Muscle layer of colon (tissue), 2 donors: ENCODE measurements around the gene RP9.

ENCODE experiments used
- H3K27ac ChIP-seq: one replicate; pipeline ENCODE4 v1.7.0; 2013; ENCODE audit warnings: low read depth, mild to moderate bottlenecking, low read length, moderate library complexity
- H3K27me3 ChIP-seq, 2 donors: one replicate each; pipeline ENCODE4 v1.7.0; 2013; ENCODE audit warnings: low read length in 2 of 2, mild to moderate bottlenecking in 2 of 2; ENCODE audit not compliant: insufficient read depth in 2 of 2, control insufficient read depth in 1 of 2
- H3K36me3 ChIP-seq: one replicate; pipeline ENCODE4 v1.7.0; 2013; ENCODE audit warnings: mild to moderate bottlenecking, low read length; ENCODE audit not compliant: insufficient read depth
- H3K4me1 ChIP-seq: one replicate; pipeline ENCODE4 v1.7.0; 2013; ENCODE audit warnings: mild to moderate bottlenecking, low read length; ENCODE audit not compliant: insufficient read depth
- H3K4me3 ChIP-seq, 2 donors: one replicate each; pipeline ENCODE4 v1.7.0; 2013; ENCODE audit warnings: low read length in 2 of 2, low read depth in 1 of 2, mild to moderate bottlenecking in 1 of 2, moderate library complexity in 1 of 2
- H3K9ac ChIP-seq: one replicate; pipeline ENCODE4 v1.7.0; 2013; ENCODE audit warnings: low read length
- H3K9me3 ChIP-seq: one replicate; pipeline ENCODE4 v1.7.0; 2013; ENCODE audit warnings: mild to moderate bottlenecking, low read length
- donor health status: abdominal sarcoma.
- donor health status: Adenocarcinoma of cecum.

The RP9 gene, protein sequence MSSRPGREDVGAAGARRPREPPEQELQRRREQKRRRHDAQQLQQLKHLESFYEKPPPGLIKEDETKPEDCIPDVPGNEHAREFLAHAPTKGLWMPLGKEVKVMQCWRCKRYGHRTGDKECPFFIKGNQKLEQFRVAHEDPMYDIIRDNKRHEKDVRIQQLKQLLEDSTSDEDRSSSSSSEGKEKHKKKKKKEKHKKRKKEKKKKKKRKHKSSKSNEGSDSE

DNA sequence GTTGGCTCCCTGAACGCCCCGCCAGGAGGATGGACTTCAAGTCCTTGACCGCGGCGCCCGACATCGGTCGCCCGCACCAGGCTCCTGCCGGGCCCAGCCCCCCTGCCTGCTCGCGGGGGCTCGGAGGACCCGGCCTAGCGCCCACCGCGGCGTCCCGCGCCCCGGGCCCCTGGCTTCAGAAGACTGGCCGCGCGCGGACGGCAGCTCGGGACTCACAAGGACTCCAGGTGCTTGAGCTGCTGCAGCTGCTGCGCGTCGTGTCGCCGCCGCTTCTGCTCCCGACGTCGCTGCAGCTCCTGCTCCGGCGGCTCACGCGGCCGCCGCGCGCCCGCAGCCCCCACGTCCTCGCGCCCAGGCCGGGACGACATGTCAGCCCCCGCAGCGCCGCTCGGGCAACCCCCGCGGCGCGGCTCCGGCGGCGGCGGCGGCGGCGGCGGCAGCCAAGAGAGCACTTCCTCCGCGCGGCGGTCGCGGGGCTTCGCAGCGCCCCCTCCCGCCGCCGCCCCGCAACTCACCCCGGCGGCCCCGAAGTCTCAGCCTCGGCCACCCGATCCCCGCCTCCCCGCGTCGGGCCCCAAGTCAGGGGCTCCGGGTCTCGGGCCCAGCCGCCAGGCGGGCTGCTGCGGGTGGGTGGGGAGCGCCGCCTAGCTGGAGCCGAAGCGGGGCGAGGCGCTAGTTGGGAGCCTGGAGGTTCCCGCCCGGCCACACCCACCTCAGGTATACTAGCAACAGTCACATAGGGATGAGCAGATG is at the start of gene RP9:
TSS of gene RP9 (minus strand) at position 400 of the 753 bp plus-strand sequence. CDS start at position 368, 32 bp downstream.
- Histone ChIP-seq H3K27me3 (no peaks in the 10 kb centered on the region), H3K9me3 (no peaks in the 10 kb centered on the region), H3K36me3 (no peaks in the 10 kb centered on the region), H3K27ac (peak within 1 kb of the TSS; percentile 80), H3K9ac (peak within 1 kb of the TSS; percentile 94), H3K4me3 (peak within 1 kb of the TSS; percentile 79 to 84), H3K4me1 (peaks cover 30% of the 10 kb centered on the region)

DNA sequence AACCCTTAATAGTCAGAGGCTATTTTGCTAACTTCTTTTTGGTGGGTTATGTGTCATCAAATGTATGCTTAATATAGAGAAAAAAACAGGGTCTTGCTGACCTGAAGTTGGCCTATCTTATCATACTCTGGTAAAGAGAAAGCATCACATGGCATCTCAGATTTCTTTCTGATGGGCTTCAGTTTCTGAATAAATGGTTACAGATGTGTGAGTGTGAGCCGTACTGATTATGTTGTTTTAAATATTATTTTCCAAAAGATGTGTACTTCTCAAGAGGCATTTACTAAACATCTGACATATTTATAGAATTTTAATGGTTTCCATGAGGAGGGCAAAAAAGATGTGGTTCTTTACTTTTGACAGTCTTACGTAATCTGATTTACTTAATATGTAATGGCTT is 48.6 kb upstream of the RP9 start:
- no peak overlapping the region for H3K9ac ChIP-seq
- no peaks in the 10 kb centered on the region for H3K9me3 ChIP-seq
- no peaks in the 10 kb centered on the region for H3K27me3 ChIP-seq
- peaks cover 9% of the 10 kb centered on the region for H3K4me1 ChIP-seq
- H3K36me3 ChIP-seq, result no peaks in the 10 kb centered on the region
- no peak overlapping the region for H3K27ac ChIP-seq
- no peak overlapping the region for H3K4me3 ChIP-seq

DNA sequence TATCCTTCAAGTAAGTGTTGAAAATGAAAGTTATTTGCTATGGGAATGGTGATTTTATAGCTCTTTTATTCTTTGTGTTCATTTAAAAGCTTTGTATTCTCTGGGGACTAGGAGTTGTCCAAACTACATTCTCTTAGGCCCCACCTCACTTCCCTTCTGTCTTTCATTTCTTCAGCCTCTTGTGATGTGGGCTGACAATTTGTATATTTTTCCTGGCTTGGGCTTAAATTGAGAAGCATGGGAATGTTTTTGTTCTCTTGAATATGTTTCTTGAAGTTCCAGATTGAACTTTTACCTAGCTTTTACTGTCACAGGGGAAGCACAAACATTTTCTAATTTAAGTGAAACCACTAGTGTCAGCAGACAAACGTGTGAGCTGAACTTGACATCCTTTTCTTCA is 48.1 kb upstream of the RP9 start:
- H3K4me3 ChIP-seq, result no peak overlapping the region
- no peak overlapping the region for H3K9ac ChIP-seq
- H3K27me3 ChIP-seq, result no peaks in the 10 kb centered on the region
- H3K36me3 ChIP-seq, result no peaks in the 10 kb centered on the region
- H3K27ac ChIP-seq, result no peak overlapping the region
- H3K9me3 ChIP-seq, result no peaks in the 10 kb centered on the region
- peaks cover 9% of the 10 kb centered on the region for H3K4me1 ChIP-seq

DNA sequence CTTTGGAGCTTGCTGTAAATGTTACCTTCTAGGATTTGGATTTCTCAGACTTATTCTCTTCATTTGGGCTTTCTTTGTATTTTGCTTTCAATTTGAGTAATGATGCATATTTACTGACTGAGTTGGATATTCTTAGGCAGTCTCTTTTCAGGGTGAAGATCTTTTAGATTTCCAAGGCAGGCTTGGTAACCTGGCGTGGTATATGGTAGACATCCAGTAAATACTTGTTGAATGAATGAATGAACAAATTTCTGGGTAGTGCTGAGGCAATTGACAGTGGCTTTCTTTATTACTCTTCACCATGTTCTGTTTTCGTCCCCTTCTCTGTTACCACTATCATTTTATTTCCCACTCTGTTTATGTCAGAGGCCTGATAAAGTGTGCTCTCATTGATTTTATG is 47.2 kb upstream of the RP9 start:
- Histone ChIP-seq H3K36me3 (no peaks in the 10 kb centered on the region), H3K9ac (no peak overlapping the region), H3K27me3 (no peaks in the 10 kb centered on the region), H3K9me3 (no peaks in the 10 kb centered on the region), H3K27ac (no peak overlapping the region), H3K4me3 (no peak overlapping the region), H3K4me1 (peaks cover 9% of the 10 kb centered on the region)

DNA sequence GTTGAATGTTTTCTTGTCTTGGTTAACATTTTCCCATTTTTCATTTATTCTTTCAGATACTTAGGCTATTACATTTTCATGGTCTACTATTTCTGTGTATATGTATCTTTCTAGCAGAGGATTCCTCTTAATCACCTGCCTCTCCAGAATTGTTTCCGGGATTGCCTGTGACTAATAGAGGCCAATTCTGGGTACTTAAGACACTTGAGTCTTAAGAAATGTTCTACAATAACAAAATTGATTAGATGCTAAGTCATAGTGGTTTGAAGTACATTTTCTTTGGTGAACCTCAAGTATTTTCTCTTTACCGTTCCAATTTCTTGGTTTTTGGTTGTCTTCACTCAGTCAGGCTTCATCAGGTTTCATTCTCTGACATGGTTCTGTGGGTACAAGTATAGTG is 46.6 kb upstream of the RP9 start:
- Histone ChIP-seq H3K36me3 (no peaks in the 10 kb centered on the region), H3K4me1 (peaks cover 9% of the 10 kb centered on the region), H3K4me3 (no peak overlapping the region), H3K9me3 (no peaks in the 10 kb centered on the region), H3K27me3 (no peaks in the 10 kb centered on the region), H3K9ac (no peak overlapping the region), H3K27ac (no peak overlapping the region)

DNA sequence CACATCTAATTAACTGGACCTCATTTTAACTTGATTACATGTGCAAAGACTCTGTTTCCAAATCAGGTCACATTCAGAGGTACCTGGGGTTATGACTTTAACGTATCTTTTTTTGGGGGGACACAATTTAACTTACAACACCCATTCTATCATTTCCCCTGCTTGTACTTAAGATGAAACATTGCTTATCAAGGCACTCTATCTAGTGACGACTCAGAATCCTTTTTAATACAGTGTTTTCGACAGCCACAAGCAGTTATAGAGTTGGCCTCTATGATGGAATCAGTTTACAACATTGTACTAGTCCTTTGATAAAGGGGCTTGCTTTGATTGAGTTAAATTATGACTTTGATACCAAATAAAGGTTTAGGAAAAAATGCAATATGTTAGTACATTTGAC is 42.9 kb upstream of the RP9 start:
- no peaks in the 10 kb centered on the region for H3K27me3 ChIP-seq
- H3K9ac ChIP-seq, result no peak overlapping the region
- H3K4me1 ChIP-seq, result peaks cover 6% of the 10 kb centered on the region
- H3K9me3 ChIP-seq, result no peaks in the 10 kb centered on the region
- H3K27ac ChIP-seq, result no peak overlapping the region
- H3K36me3 ChIP-seq, result no peaks in the 10 kb centered on the region
- H3K4me3 ChIP-seq, result no peak overlapping the region

DNA sequence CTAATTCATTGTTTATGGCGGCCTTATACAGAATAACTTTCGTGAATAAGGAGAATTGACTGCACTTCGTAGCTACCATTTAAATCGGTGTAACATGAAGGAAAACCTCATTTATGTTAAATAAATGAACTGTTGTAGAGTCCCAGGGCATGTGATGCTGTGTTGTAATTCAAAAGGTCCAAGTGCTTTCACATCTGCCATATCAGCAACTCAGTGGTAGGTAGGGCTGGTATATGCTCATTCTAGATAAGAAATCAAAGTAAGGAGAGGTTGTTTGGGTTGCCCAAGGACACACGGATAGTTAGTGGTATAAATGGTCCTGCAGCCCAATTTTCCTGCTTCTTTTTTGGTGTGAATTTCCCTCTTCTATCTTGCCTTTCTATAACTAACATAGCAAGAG is 36.0 kb upstream of the RP9 start:
- no peak overlapping the region for H3K27ac ChIP-seq
- H3K27me3 ChIP-seq, result no peaks in the 10 kb centered on the region
- H3K9me3 ChIP-seq, result peaks cover 3% of the 10 kb centered on the region
- H3K9ac ChIP-seq, result no peak overlapping the region
- H3K4me3 ChIP-seq, result no peak overlapping the region
- H3K36me3 ChIP-seq, result no peaks in the 10 kb centered on the region
- no peaks in the 10 kb centered on the region for H3K4me1 ChIP-seq

DNA sequence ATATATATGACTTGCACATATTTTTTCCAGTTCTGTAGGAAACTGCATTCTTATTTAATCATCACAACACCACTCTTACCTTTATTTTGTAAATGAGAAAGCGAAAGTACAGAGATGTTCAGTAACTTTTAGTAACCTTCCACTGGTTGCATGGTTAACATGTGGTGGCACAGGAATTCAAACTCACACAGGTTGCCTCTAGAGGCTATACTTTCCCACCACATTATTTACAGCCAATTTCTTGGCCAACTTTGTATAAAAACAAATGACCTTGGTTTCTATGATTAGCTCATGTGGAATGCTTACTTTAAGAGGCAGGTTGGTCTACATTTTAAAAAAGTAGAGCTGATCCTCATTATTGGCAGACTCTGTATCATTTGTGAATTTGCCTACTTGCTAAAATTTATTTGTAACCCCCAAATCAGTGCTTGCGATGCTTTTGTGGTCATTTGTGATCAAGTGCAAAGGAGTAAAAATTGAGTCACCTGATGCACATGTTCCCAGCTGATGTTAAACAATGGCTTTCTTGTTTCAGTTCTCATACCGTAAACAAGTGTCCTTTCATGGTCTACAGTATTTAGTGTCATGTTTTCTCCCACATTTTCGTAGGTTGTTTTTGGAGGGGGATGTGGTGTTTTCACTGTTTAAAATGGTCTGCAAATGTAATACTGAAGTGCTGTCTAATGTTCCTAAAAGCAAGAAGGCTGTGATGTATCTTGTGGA is 35.0 kb upstream of the RP9 start:
- Histone ChIP-seq H3K27me3 (no peaks in the 10 kb centered on the region), H3K9me3 (peaks cover 3% of the 10 kb centered on the region), H3K36me3 (no peaks in the 10 kb centered on the region), H3K4me1 (no peaks in the 10 kb centered on the region), H3K27ac (no peak overlapping the region), H3K9ac (no peak overlapping the region), H3K4me3 (no peak overlapping the region)

DNA sequence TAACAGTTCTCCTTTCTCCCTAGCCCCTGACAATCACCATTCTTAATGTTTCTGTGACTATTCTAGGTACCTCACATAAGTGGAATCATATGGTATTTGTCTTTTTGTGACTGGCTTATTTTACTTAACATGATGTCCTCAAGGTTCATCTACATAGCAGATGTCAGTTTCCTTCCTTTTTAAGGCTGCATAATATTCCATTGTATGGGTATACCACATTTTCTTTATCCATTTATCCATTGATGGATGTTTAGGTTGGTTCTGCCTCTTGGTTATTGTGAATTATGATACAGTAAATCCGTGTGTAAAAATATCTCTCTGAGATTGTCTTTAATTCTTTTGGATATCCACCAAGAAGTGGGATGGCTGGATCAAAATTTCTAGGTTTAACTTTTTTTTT is 33.4 kb upstream of the RP9 start:
- H3K4me1 ChIP-seq, result no peaks in the 10 kb centered on the region
- no peaks in the 10 kb centered on the region for H3K36me3 ChIP-seq
- H3K4me3 ChIP-seq, result no peak overlapping the region
- no peak overlapping the region for H3K9ac ChIP-seq
- no peak overlapping the region for H3K27ac ChIP-seq
- no peaks in the 10 kb centered on the region for H3K27me3 ChIP-seq
- peaks cover 3% of the 10 kb centered on the region for H3K9me3 ChIP-seq

DNA sequence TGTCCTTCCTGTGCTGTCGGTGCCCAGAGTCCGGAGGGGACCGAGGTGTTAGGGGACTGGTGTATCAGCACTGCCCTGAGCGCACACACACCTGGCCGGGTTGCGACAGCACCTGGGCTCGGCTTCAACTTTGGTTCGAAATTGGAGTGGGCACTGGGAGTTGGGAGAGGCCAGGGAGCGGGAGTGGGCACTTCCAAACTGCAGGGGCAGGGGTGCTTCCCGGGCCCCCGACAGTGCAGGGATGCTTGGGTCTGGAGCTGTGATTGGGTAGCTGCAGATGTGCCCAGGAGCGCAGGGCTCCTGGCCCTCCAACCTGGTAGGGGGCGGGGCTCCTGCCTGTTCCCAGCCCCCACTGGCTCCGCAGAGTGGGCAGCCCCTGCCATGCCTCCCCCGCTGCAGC is 27.9 kb upstream of the RP9 start:
- Histone ChIP-seq H3K27me3 (no peaks in the 10 kb centered on the region), H3K9me3 (no peaks in the 10 kb centered on the region), H3K9ac (no peak overlapping the region), H3K36me3 (no peaks in the 10 kb centered on the region), H3K4me3 (no peak overlapping the region), H3K27ac (no peak overlapping the region), H3K4me1 (no peaks in the 10 kb centered on the region)

DNA sequence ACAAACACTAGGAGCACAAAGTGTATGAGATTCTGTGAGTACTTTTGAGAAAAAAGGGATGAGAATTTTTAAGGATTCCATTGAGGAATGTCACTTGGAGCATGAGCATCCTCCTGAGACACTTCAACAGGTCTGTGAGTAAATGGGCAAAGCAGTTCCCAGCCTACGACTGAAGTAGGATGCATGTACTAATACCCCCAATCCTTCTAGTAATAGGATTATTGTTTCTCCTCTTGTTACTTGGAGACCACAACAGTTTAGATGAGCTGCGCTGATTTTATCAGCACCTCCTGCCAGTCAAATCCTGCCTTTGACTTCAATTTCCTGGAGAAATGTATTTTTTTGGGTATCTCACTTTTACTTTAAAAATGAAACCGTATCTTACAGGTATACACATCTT is 21.0 kb upstream of the RP9 start:
- Histone ChIP-seq H3K9ac (peak overlapping the region; percentile 46), H3K4me3 (peak overlapping the region; percentile 58 to 91), H3K27me3 (no peaks in the 10 kb centered on the region), H3K27ac (no peak overlapping the region), H3K9me3 (no peaks in the 10 kb centered on the region), H3K4me1 (peaks cover 15% of the 10 kb centered on the region), H3K36me3 (no peaks in the 10 kb centered on the region)
